HepG2 (cell line): ENCODE data around the gene ENO1. TPM values are rescaled to one million over a fixed set of nuclear protein-coding genes. Genes with fewer than 3 reads are reported as not detected.

ENCODE experiments used
- EP300 ChIP-seq, 3 experiments: sonication (generic) in 1 of 3; formaldehyde crosslinking in 1 of 3; IDR thresholded peaks; 2 replicates each; pipeline versions ENCODE4 v1.5.1 to v1.6.1; 2011 to 2020; ENCODE audit warnings: low read depth in 2 of 3, low read length in 2 of 3, borderline replicate concordance in 1 of 3, improper control_type of control experiment in 1 of 3, mild to moderate bottlenecking in 1 of 3, missing genetic modification reagents in 1 of 3, moderate library complexity in 1 of 3
- HES4 ChIP-seq: sonication (generic); formaldehyde crosslinking; IDR thresholded peaks from 2 replicates; pipeline ENCODE4 v1.9.0; 2021; ENCODE audit warnings: mild to moderate bottlenecking, missing genetic modification reagents, borderline replicate concordance
- MIER2 ChIP-seq: IDR thresholded peaks from 2 replicates; pipeline ENCODE4 v1.6.1; 2016; ENCODE audit warnings: missing biosample characterization, missing genetic modification reagents
- MXI1 ChIP-seq: IDR thresholded peaks from 3 replicates; pipeline ENCODE4 v1.6.1; 2012; ENCODE audit warnings: low read depth, low read length, inconsistent platforms, borderline replicate concordance
- NFYB ChIP-seq: sonication (generic); formaldehyde crosslinking; IDR thresholded peaks from 2 replicates; pipeline ENCODE4 v1.4.0; 2020; ENCODE audit warnings: missing genetic modification reagents
- POLR2A ChIP-seq, 2 experiments: IDR thresholded peaks; 2 replicates each; pipeline ENCODE4 v1.6.1; 2011; ENCODE audit warnings: low read depth in 2 of 2, low read length in 2 of 2, mild to moderate bottlenecking in 1 of 2, moderate library complexity in 1 of 2; ENCODE audit not compliant: insufficient read depth in 1 of 2
- PRMT3 ChIP-seq: sonication (generic); formaldehyde crosslinking; IDR thresholded peaks from 2 replicates; pipeline ENCODE4 v1.8.1; 2022; ENCODE audit warnings: low read depth, mild to moderate bottlenecking, moderate library complexity, missing genetic modification reagents, borderline replicate concordance
- RXRA ChIP-seq: sonication (generic); formaldehyde crosslinking; IDR thresholded peaks from 2 replicates; pipeline ENCODE4 v1.5.1; 2020; ENCODE audit warnings: missing genetic modification reagents
- ZBTB8A ChIP-seq: sonication (generic); formaldehyde crosslinking; IDR thresholded peaks from 2 replicates; pipeline ENCODE4 v1.4.0; 2020; ENCODE audit warnings: mild to moderate bottlenecking, low read depth, missing genetic modification reagents, borderline replicate concordance
- ZNF142 ChIP-seq: sonication (generic); formaldehyde crosslinking; IDR thresholded peaks from 2 replicates; pipeline ENCODE4 v1.4.0; 2020; ENCODE audit warnings: missing genetic modification reagents
- ZNF18 ChIP-seq: sonication (generic); formaldehyde crosslinking; IDR thresholded peaks from 2 replicates; pipeline ENCODE4 v1.8.0; 2022; ENCODE audit warnings: mild to moderate bottlenecking, missing genetic modification reagents; ENCODE audit not compliant: insufficient replicate concordance
- ZNF225 ChIP-seq: sonication (generic); formaldehyde crosslinking; IDR thresholded peaks from 2 replicates; pipeline ENCODE4 v1.4.0; 2020; ENCODE audit warnings: mild to moderate bottlenecking, missing genetic modification reagents
- ZNF3 ChIP-seq: IDR thresholded peaks from 2 replicates; pipeline ENCODE4 v1.7.0; 2017; ENCODE audit warnings: inconsistent platforms
- ZNF768 ChIP-seq: sonication (generic); formaldehyde crosslinking; IDR thresholded peaks from 2 replicates; pipeline ENCODE4 v1.4.0; 2020; ENCODE audit warnings: missing genetic modification reagents
- ZNF780A ChIP-seq: sonication (generic); formaldehyde crosslinking; IDR thresholded peaks from 2 replicates; pipeline ENCODE4 v1.8.0; 2022; ENCODE audit warnings: mild to moderate bottlenecking, missing genetic modification reagents, moderate library complexity
- ZNF782 ChIP-seq: sonication (generic); formaldehyde crosslinking; IDR thresholded peaks from 2 replicates; pipeline ENCODE4 v1.4.0; 2020; ENCODE audit warnings: missing genetic modification reagents, mild to moderate bottlenecking, borderline replicate concordance
- ZNF83 ChIP-seq: sonication (generic); formaldehyde crosslinking; IDR thresholded peaks from 2 replicates; pipeline ENCODE4 v1.4.0; 2020; ENCODE audit warnings: missing genetic modification reagents, mild to moderate bottlenecking, borderline replicate concordance
- ZSCAN12 ChIP-seq: sonication (generic); formaldehyde crosslinking; IDR thresholded peaks from 2 replicates; pipeline ENCODE4 v1.9.0; 2021; ENCODE audit warnings: mild to moderate bottlenecking, missing genetic modification reagents
- polyA plus RNA-seq, 8 experiments: library from polyadenylated mRNA; depleted of rRNA in 3 of 8; stranded (reverse) in 7 of 8; unstranded in 1 of 8; fragments of >200 nt; fragmentation: Illumina TruSeq in 4 of 8; extraction: Trizol in 4 of 8; gene quantifications; 2 replicates each; pipeline versions ENCODE4 v1.2.1 to v1.2.3, GENCODE V29; 2011 to 2016; ENCODE audit warnings: low read depth in 4 of 8, missing spikeins in 1 of 8, mixed read lengths in 1 of 8; ENCODE audit not compliant: insufficient read depth in 1 of 8
- total RNA-seq, 5 experiments: library from RNA; depleted of rRNA; stranded (reverse); fragments of >200 nt; fragmentation: Illumina TruSeq; extraction: Trizol; gene quantifications; 2 replicates each; pipeline ENCODE4 v1.2.3, GENCODE V29; 2016; ENCODE audit warnings: low read depth in 1 of 5
- TF ChIP-seq, protein P1 (sequence below): fragments of 450-650 bp; IDR thresholded peaks from 2 replicates; pipeline ENCODE4 v1.6.1; 2016
- TF ChIP-seq, protein P2 (sequence below): IDR thresholded peaks from 2 replicates; pipeline ENCODE4 v1.6.1; 2016; ENCODE audit warnings: missing compliant biosample characterization, missing genetic modification reagents, borderline replicate concordance

Gene ENO1
- total and polyA plus RNA-seq, 2 of the 13 experiments (the other 11 are each of a cell fraction or from before 2014, with no cell fraction given) = 1,559 to 3,103 TPM

GRCh38 chr1:8816831-8817411 lies 61.6 kb downstream of the ENO1 start (continued):
- 0 out of 2 replicates have a peak, but pooled peaks have one; percentile 1 for TF ChIP-seq ZNF142
- TF ChIP-seq, protein P1, sequence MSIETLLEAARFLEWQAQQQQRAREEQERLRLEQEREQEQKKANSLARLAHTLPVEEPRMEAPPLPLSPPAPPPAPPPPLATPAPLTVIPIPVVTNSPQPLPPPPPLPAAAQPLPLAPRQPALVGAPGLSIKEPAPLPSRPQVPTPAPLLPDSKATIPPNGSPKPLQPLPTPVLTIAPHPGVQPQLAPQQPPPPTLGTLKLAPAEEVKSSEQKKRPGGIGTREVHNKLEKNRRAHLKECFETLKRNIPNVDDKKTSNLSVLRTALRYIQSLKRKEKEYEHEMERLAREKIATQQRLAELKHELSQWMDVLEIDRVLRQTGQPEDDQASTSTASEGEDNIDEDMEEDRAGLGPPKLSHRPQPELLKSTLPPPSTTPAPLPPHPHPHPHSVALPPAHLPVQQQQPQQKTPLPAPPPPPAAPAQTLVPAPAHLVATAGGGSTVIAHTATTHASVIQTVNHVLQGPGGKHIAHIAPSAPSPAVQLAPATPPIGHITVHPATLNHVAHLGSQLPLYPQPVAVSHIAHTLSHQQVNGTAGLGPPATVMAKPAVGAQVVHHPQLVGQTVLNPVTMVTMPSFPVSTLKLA = no peak
- no peak for TF ChIP-seq ZNF83 (CRISPR knock-in tag)
- TF ChIP-seq MXI1 = no peak
- 0 out of 4 replicates have a peak, but pooled peaks of 1 of the 2 experiments have one; percentile 40 for TF ChIP-seq POLR2A (IDR thresholded peaks at IDR 0.05; ENCODE audit: insufficient read depth in 1 of 2, low read depth in 2 of 2, low read length in 2 of 2)
- TF ChIP-seq RXRA (CRISPR knock-in tag) = no peak
- peak; percentile 51 for TF ChIP-seq ZNF18 (CRISPR knock-in tag)
- TF ChIP-seq ZNF225 (CRISPR knock-in tag) = peak; percentile 74; the same call in 1 of the 2 replicates
- no peak for TF ChIP-seq ZNF768 (CRISPR knock-in tag)
- no peak for TF ChIP-seq NFYB (CRISPR knock-in tag)
- no peak for TF ChIP-seq ZSCAN12 (CRISPR knock-in tag)
- no peak for TF ChIP-seq PRMT3
- TF ChIP-seq EP300 (IDR thresholded peaks at IDR 0.05; ENCODE audit: low read depth in 2 of 2, low read length in 2 of 2) = no peak
- TF ChIP-seq EP300 (CRISPR knock-in tag; IDR thresholded peaks at IDR 0.05; ENCODE audit: borderline replicate concordance) = no peak
- no peak for TF ChIP-seq MIER2
- TF ChIP-seq ZNF780A (CRISPR knock-in tag) = no peak
- TF ChIP-seq ZBTB8A (CRISPR knock-in tag) = no peak
- TF ChIP-seq ZNF782 (CRISPR knock-in tag) = no peak
- TF ChIP-seq, protein P2, sequence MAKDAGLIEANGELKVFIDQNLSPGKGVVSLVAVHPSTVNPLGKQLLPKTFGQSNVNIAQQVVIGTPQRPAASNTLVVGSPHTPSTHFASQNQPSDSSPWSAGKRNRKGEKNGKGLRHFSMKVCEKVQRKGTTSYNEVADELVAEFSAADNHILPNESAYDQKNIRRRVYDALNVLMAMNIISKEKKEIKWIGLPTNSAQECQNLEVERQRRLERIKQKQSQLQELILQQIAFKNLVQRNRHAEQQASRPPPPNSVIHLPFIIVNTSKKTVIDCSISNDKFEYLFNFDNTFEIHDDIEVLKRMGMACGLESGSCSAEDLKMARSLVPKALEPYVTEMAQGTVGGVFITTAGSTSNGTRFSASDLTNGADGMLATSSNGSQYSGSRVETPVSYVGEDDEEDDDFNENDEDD (CRISPR knock-in tag) = no peak
- no peak for TF ChIP-seq ZNF3 (CRISPR knock-in tag)
- peak; percentile 59; the same call in 1 of the 2 replicates for TF ChIP-seq HES4 (CRISPR knock-in tag)
